Measurements from ENCODE around the gene NT5C3A.

The NT5C3A gene

DNA sequence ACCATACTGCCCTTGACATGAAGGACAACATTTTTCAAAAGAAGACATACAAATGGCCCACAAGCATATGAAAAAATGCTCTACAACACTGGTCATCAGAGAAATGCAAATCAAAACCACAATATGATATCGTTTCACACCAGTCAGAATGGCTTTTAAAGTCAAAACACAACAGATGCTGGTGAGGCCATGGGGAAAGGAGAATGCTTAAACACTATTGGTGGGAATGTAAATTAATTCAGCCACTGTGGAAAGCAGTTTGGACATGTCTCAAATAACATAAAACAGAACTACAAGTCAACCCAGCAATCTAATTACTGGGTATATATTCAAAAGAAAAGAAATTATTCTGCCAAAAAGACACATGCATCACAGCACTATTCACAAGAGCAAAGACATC is 4.2 kb upstream of the NT5C3A start:
- Histone ChIP-seq H3K36me3 (ENCODE audit: control insufficient read depth in 2 of 2, insufficient read depth in 1 of 2, low read length in 2 of 2) (no peaks in the 10 kb centered on the region), H3K27ac (ENCODE audit: extremely low read depth, low read depth, low read length) (no peak overlapping the region), H3K9me3 (ENCODE audit: control insufficient read depth, insufficient read depth, low read depth, low read length) (no peaks in the 10 kb centered on the region), H3K4me1 (ENCODE audit: control insufficient read depth, insufficient read depth, low read length) (no peaks in the 10 kb centered on the region), H3K4me3 (ENCODE audit: low read depth, low read length) (no peak overlapping the region)
- POLR2A ChIA-PET = no interaction called here
- CTCF ChIA-PET = no interaction called here
- no peak for TF ChIP-seq ZNF530 (tag by site-specific recombination; IDR thresholded peaks at IDR 0.05; ENCODE audit: low read depth)
- TF ChIP-seq OVOL3 (tag by site-specific recombination; IDR thresholded peaks at IDR 0.05) = no peak
- TF ChIP-seq, protein P1, sequence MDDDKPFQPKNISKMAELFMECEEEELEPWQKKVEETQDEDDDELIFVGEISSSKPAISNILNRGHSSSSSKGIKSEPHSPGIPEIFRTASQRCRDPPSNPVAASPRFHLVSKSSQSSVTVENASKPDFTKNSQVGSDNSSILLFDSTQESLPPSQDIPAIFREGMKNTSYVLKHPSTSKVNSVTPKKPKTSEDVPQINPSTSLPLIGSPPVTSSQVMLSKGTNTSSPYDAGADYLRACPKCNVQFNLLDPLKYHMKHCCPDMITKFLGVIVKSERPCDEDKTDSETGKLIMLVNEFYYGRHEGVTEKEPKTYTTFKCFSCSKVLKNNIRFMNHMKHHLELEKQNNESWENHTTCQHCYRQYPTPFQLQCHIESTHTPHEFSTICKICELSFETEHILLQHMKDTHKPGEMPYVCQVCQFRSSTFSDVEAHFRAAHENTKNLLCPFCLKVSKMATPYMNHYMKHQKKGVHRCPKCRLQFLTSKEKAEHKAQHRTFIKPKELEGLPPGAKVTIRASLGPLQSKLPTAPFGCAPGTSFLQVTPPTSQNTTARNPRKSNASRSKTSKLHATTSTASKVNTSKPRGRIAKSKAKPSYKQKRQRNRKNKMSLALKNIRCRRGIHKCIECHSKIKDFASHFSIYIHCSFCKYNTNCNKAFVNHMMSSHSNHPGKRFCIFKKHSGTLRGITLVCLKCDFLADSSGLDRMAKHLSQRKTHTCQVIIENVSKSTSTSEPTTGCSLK (tag by site-specific recombination; IDR thresholded peaks at IDR 0.05) = no peak
- TF ChIP-seq ZNF354C (tag by site-specific recombination; IDR thresholded peaks at IDR 0.05; ENCODE audit: borderline replicate concordance, low read depth) = no peak
- TF ChIP-seq ZBTB17 (tag by site-specific recombination; IDR thresholded peaks at IDR 0.05) = no peak
- no peak for TF ChIP-seq ZNF239 (tag by site-specific recombination; IDR thresholded peaks at IDR 0.05)
- no peak for TF ChIP-seq ZNF610 (tag by site-specific recombination; IDR thresholded peaks at IDR 0.05; ENCODE audit: borderline replicate concordance)
- TF ChIP-seq ZNF623 (tag by site-specific recombination; IDR thresholded peaks at IDR 0.05) = no peak
- TF ChIP-seq HOXD13 (CRISPR knock-in tag; IDR thresholded peaks at IDR 0.05; ENCODE audit: borderline replicate concordance) = no peak
- no peak for TF ChIP-seq ZNF248 (tag by site-specific recombination; IDR thresholded peaks at IDR 0.05)
- TF ChIP-seq ZNF221 (tag by site-specific recombination; IDR thresholded peaks at IDR 0.05; ENCODE audit: borderline replicate concordance) = no peak
- TF ChIP-seq KLF9 (tag by site-specific recombination; IDR thresholded peaks at IDR 0.05; ENCODE audit: low read depth) = no peak
- no peak for TF ChIP-seq ZNF311 (tag by site-specific recombination; IDR thresholded peaks at IDR 0.05; ENCODE audit: borderline replicate concordance)
- TF ChIP-seq, protein P2, sequence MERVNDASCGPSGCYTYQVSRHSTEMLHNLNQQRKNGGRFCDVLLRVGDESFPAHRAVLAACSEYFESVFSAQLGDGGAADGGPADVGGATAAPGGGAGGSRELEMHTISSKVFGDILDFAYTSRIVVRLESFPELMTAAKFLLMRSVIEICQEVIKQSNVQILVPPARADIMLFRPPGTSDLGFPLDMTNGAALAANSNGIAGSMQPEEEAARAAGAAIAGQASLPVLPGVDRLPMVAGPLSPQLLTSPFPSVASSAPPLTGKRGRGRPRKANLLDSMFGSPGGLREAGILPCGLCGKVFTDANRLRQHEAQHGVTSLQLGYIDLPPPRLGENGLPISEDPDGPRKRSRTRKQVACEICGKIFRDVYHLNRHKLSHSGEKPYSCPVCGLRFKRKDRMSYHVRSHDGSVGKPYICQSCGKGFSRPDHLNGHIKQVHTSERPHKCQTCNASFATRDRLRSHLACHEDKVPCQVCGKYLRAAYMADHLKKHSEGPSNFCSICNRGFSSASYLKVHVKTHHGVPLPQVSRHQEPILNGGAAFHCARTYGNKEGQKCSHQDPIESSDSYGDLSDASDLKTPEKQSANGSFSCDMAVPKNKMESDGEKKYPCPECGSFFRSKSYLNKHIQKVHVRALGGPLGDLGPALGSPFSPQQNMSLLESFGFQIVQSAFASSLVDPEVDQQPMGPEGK (tag by site-specific recombination; IDR thresholded peaks at IDR 0.05) = no peak
- no peak for TF ChIP-seq GLI4 (tag by site-specific recombination; IDR thresholded peaks at IDR 0.05)
- TF ChIP-seq ZBTB8A (tag by site-specific recombination; IDR thresholded peaks at IDR 0.05) = no peak
- no peak for TF ChIP-seq GLI2 (tag by site-specific recombination; IDR thresholded peaks at IDR 0.05; ENCODE audit: borderline replicate concordance, low read depth)

DNA sequence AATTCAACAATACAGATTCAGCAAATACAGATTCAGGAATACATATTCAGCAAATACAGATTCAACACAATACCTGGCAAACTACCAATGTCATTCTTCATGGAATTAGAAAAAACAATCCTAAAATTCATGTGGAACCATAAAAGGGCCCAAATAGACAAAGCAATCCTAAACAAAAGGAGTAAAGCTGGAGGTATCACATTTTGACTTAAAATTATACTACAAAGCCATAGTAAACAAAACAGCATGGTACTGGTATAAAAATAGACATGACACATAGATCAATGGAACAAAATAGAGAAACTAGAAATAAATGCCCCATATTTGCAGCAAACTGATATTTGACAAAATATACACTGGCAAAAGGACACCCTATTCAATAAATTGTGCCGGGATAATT is 3.4 kb upstream of the NT5C3A start:
- ChIA-PET CTCF (no interaction called here), POLR2A (no interaction called here)
- H3K27ac ChIP-seq (ENCODE audit: extremely low read depth, low read depth, low read length) = no peak overlapping the region
- TF ChIP-seq ZNF561 (tag by site-specific recombination; IDR thresholded peaks at IDR 0.05; ENCODE audit: borderline replicate concordance) (no peak), SETDB1 (IDR thresholded peaks at IDR 0.05; ENCODE audit: insufficient read length, low read length) (peak; percentile 38), ZNF416 (tag by site-specific recombination; IDR thresholded peaks at IDR 0.05) (no peak), ZNF610 (tag by site-specific recombination; IDR thresholded peaks at IDR 0.05; ENCODE audit: borderline replicate concordance) (no peak)
- no peaks in the 10 kb centered on the region for H3K4me1 ChIP-seq (ENCODE audit: control insufficient read depth, insufficient read depth, low read length)
- no peaks in the 10 kb centered on the region for H3K36me3 ChIP-seq (ENCODE audit: control insufficient read depth in 2 of 2, insufficient read depth in 1 of 2, low read length in 2 of 2)
- no peak overlapping the region for H3K4me3 ChIP-seq (ENCODE audit: low read depth, low read length)
- H3K9me3 ChIP-seq (ENCODE audit: control insufficient read depth, insufficient read depth, low read depth, low read length) = no peaks in the 10 kb centered on the region

All from HEK293 (cell line).